Neural cell (in vitro differentiated cells): Measurements from ENCODE around the gene NFASC. TPM values are rescaled to one million over a fixed set of nuclear protein-coding genes. Genes with fewer than 3 reads are reported as not detected.

Experiments
- H2AFZ ChIP-seq: fragments of 200-600, 300-800 bp; sonication (generic), shearing (Covaris generic); 2 replicates; pipeline ENCODE4 v1.6.0; 2014; ENCODE audit warnings: low read depth, mild to moderate bottlenecking, antibody characterized with exemption, low read length, moderate library complexity
- H3F3A ChIP-seq: fragments of 200-600 bp; shearing (Covaris generic); 2 replicates; pipeline ENCODE4 v1.6.1; 2016; ENCODE audit warnings: mild to moderate bottlenecking, moderate library complexity, mixed read lengths, antibody characterized with exemption, low read length; ENCODE audit not compliant: insufficient read depth, poor library complexity, severe bottlenecking
- H3K27ac ChIP-seq: fragments of 200-600, 300-800 bp; sonication (generic), shearing (Covaris generic); 2 replicates; pipeline ENCODE4 v1.5.1; 2014; ENCODE audit warnings: mild to moderate bottlenecking, low read length, moderate library complexity
- H3K27me3 ChIP-seq: fragments of 300-800, 200-600 bp; sonication (generic), shearing (Covaris generic); 2 replicates; pipeline ENCODE4 v1.6.0; 2014; ENCODE audit warnings: mild to moderate bottlenecking, low read depth, low read length, moderate library complexity; ENCODE audit not compliant: insufficient read depth
- H3K36me3 ChIP-seq: fragments of 300-800, 200-600 bp; sonication (generic), shearing (Covaris generic); 2 replicates; pipeline ENCODE4 v1.5.1; 2014; ENCODE audit warnings: mild to moderate bottlenecking, antibody characterized with exemption, low read length, moderate library complexity; ENCODE audit not compliant: insufficient read depth
- H3K4me2 ChIP-seq: fragments of 300-800, 200-600 bp; sonication (generic), shearing (Covaris generic); 2 replicates; pipeline ENCODE4 v1.6.0; 2014; ENCODE audit warnings: mild to moderate bottlenecking, low read length
- H3K4me3 ChIP-seq: fragments of 300-800, 200-600 bp; sonication (generic), shearing (Covaris generic); 2 replicates; pipeline ENCODE4 v1.5.1; 2014; ENCODE audit warnings: mild to moderate bottlenecking, low read length, moderate library complexity
- H3K79me2 ChIP-seq: fragments of 200-600 bp; shearing (Covaris generic); replicated peaks from 2 replicates; pipeline ENCODE4 v1.6.0; 2014; ENCODE audit warnings: mild to moderate bottlenecking, low read length, moderate library complexity; ENCODE audit not compliant: insufficient read depth
- H3K9ac ChIP-seq: fragments of 300-800, 200-600 bp; sonication (generic), shearing (Covaris generic); 2 replicates; pipeline ENCODE4 v1.6.1; 2016; ENCODE audit warnings: mild to moderate bottlenecking, low read length, mixed read lengths
- H3K9me2 ChIP-seq: fragments of 200-600 bp; shearing (Covaris generic); 2 replicates; pipeline ENCODE4 v1.6.1; 2016; ENCODE audit warnings: mild to moderate bottlenecking, low read length, mixed read lengths; ENCODE audit not compliant: insufficient read depth
- H3K9me3 ChIP-seq: fragments of 200-600, 300-800 bp; sonication (generic), shearing (Covaris generic); 2 replicates; pipeline ENCODE4 v1.6.1; 2016; ENCODE audit warnings: mild to moderate bottlenecking, mixed run types, low read length, moderate library complexity, mixed read lengths
- H4K20me1 ChIP-seq: fragments of 200-600 bp; shearing (Covaris generic); 2 replicates; pipeline ENCODE4 v1.6.1; 2016; ENCODE audit warnings: mild to moderate bottlenecking, mixed run types; ENCODE audit not compliant: insufficient read depth
- EP300 ChIP-seq: fragments of 450-650 bp; conservative IDR thresholded peaks from 2 replicates; pipeline ENCODE4 v1.6.1; 2014; ENCODE audit warnings: antibody characterized with exemption, mild to moderate bottlenecking, moderate library complexity; ENCODE audit not compliant: poor library complexity, severe bottlenecking
- EZH2 ChIP-seq: fragments of 200-600, 300-800 bp; shearing (Covaris generic), sonication (generic); IDR thresholded peaks from 2 replicates; pipeline ENCODE4 v1.6.1; 2014; ENCODE audit warnings: antibody characterized with exemption, low read length, borderline replicate concordance, mild to moderate bottlenecking; ENCODE audit not compliant: insufficient read depth, poor library complexity, severe bottlenecking
- MXI1 ChIP-seq: fragments of 450-650 bp; conservative IDR thresholded peaks from 2 replicates; pipeline ENCODE4 v1.6.1; 2014; ENCODE audit warnings: antibody characterized with exemption, mild to moderate bottlenecking; ENCODE audit not compliant: poor library complexity, severe bottlenecking
- POLR2AphosphoS5 ChIP-seq: IDR thresholded peaks from 2 replicates; pipeline ENCODE4 v1.6.1; 2012
- RAD21 ChIP-seq: fragments of 450-650 bp; conservative IDR thresholded peaks from 2 replicates; pipeline ENCODE4 v1.6.1; 2014; ENCODE audit warnings: antibody characterized with exemption, mild to moderate bottlenecking, moderate library complexity
- SMC3 ChIP-seq: fragments of 450-650 bp; conservative IDR thresholded peaks from 2 replicates; pipeline ENCODE4 v1.6.1; 2014; ENCODE audit warnings: antibody characterized with exemption, mild to moderate bottlenecking, moderate library complexity; ENCODE audit not compliant: poor library complexity
- TAF1 ChIP-seq: IDR thresholded peaks from 2 replicates; pipeline ENCODE4 v1.6.1; 2012; ENCODE audit warnings: low read depth
- polyA plus RNA-seq: library from polyadenylated mRNA; depleted of rRNA; stranded (reverse); fragments of >200 nt; gene quantifications from 2 replicates; pipeline ENCODE4 v1.2.3, GENCODE V29; 2014
- TF ChIP-seq, protein P1 (sequence below): fragments of 450-650 bp; IDR thresholded peaks from 2 replicates; pipeline ENCODE4 v1.5.1; 2014; ENCODE audit warnings: antibody characterized with exemption, mild to moderate bottlenecking, moderate library complexity; ENCODE audit not compliant: poor library complexity, severe bottlenecking
- TF ChIP-seq, protein P2 (sequence below): IDR thresholded peaks from 2 replicates; pipeline ENCODE4 v1.6.1; 2012; ENCODE audit warnings: borderline replicate concordance

The NFASC gene
- polyA plus RNA-seq, 1 donor from 2014 or later: 23.9 TPM

DNA sequence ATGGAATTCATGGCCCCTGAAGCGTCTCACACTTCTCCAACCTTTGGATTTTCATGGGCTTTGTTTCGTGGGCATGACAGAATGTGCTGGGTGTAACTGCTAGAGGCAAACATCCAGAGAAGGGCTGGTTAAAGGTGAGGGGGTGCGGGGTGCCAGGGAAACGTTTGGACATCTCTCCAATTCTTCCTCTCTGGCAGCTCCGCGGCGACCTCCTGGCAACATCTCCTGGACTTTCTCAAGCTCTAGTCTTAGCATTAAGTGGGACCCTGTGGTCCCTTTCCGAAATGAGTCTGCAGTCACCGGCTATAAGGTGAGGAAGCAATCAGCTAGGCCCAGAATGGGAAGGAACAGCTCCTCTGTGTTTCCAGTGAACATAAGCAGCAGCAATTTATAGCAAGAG, 201.6 kb downstream of the NFASC start:
- no peaks in the 10 kb centered on the region for H3K27me3 ChIP-seq
- no peak overlapping the region for H3K4me3 ChIP-seq
- H3F3A ChIP-seq: no peaks in the 10 kb centered on the region
- no peaks in the 10 kb centered on the region for H3K9me3 ChIP-seq
- no peaks in the 10 kb centered on the region for H4K20me1 ChIP-seq
- no peak overlapping the region for H3K27ac ChIP-seq
- TF ChIP-seq MXI1 (no peak), TAF1 (no peak), EP300 (no peak), SMC3 (no peak), EZH2 (no peak), POLR2AphosphoS5 (no peak), RAD21 (no peak)
- TF ChIP-seq, protein P1, sequence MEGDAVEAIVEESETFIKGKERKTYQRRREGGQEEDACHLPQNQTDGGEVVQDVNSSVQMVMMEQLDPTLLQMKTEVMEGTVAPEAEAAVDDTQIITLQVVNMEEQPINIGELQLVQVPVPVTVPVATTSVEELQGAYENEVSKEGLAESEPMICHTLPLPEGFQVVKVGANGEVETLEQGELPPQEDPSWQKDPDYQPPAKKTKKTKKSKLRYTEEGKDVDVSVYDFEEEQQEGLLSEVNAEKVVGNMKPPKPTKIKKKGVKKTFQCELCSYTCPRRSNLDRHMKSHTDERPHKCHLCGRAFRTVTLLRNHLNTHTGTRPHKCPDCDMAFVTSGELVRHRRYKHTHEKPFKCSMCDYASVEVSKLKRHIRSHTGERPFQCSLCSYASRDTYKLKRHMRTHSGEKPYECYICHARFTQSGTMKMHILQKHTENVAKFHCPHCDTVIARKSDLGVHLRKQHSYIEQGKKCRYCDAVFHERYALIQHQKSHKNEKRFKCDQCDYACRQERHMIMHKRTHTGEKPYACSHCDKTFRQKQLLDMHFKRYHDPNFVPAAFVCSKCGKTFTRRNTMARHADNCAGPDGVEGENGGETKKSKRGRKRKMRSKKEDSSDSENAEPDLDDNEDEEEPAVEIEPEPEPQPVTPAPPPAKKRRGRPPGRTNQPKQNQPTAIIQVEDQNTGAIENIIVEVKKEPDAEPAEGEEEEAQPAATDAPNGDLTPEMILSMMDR: no peak
- TF ChIP-seq, protein P2, sequence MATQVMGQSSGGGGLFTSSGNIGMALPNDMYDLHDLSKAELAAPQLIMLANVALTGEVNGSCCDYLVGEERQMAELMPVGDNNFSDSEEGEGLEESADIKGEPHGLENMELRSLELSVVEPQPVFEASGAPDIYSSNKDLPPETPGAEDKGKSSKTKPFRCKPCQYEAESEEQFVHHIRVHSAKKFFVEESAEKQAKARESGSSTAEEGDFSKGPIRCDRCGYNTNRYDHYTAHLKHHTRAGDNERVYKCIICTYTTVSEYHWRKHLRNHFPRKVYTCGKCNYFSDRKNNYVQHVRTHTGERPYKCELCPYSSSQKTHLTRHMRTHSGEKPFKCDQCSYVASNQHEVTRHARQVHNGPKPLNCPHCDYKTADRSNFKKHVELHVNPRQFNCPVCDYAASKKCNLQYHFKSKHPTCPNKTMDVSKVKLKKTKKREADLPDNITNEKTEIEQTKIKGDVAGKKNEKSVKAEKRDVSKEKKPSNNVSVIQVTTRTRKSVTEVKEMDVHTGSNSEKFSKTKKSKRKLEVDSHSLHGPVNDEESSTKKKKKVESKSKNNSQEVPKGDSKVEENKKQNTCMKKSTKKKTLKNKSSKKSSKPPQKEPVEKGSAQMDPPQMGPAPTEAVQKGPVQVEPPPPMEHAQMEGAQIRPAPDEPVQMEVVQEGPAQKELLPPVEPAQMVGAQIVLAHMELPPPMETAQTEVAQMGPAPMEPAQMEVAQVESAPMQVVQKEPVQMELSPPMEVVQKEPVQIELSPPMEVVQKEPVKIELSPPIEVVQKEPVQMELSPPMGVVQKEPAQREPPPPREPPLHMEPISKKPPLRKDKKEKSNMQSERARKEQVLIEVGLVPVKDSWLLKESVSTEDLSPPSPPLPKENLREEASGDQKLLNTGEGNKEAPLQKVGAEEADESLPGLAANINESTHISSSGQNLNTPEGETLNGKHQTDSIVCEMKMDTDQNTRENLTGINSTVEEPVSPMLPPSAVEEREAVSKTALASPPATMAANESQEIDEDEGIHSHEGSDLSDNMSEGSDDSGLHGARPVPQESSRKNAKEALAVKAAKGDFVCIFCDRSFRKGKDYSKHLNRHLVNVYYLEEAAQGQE: no peak
- H3K36me3 ChIP-seq: no peaks in the 10 kb centered on the region
- no peaks in the 10 kb centered on the region for H3K9me2 ChIP-seq
- no peaks in the 10 kb centered on the region for H3K79me2 ChIP-seq
- H3K9ac ChIP-seq: no peak overlapping the region
- H3K4me2 ChIP-seq: no peak overlapping the region
- no peak overlapping the region for H2AFZ ChIP-seq

Other genes starting within 250 kb of the NFASC start
- 3.3 and 5.2 TPM in 2 replicates for gene LRRN2, start 185.1 kb upstream of the NFASC start, polyA plus RNA-seq
- gene CNTN2, start 172.3 kb downstream of the NFASC start, polyA plus RNA-seq: 3.2 and 5.0 TPM in 2 replicates
- gene TMEM81, start 213.6 kb downstream of the NFASC start, polyA plus RNA-seq: 7.7 and 10.1 TPM in 2 replicates